Tibial artery (tissue), 4 donors: Measurements from ENCODE around the gene CELF4.

Experiments used
- DNase-seq, 2 donors: peaks; one replicate each; pipeline ENCODE4 v3.0.0-alpha.2; 2019
- H3K27ac ChIP-seq, 2 donors: fragments of 200-600 bp; sonication (generic) in 1 of 2; 1 replicate in 1 of 2; 2 replicates in 1 of 2; pipeline ENCODE4 v1.5.1; 2018 to 2019; ENCODE audit warnings: mild to moderate bottlenecking in 1 of 2
- H3K27me3 ChIP-seq, 2 donors: fragments of 200-600 bp; sonication (generic) in 1 of 2; one replicate each; pipeline versions ENCODE4 v1.5.1 to v1.6.0; 2016 to 2019
- H3K36me3 ChIP-seq, 3 donors: fragments of 200-600 bp; sonication (generic) in 2 of 3; one replicate each; pipeline ENCODE4 v1.5.1; 2016 to 2019; ENCODE audit warnings: mild to moderate bottlenecking in 2 of 3
- H3K4me1 ChIP-seq, 4 donors: fragments of 200-600 bp; sonication (generic) in 2 of 4; 1 replicate in 3 of 4; 2 replicates in 1 of 4; pipeline ENCODE4 v1.5.1; 2016 to 2019
- H3K4me3 ChIP-seq, 2 donors: fragments of 200-600 bp; sonication (generic) in 1 of 2; 1 replicate in 1 of 2; 2 replicates in 1 of 2; pipeline ENCODE4 v1.5.1; 2018 to 2019; ENCODE audit warnings: mild to moderate bottlenecking in 2 of 2
- H3K9me3 ChIP-seq, 3 donors: fragments of 200-600 bp; sonication (generic) in 1 of 3; one replicate each; pipeline ENCODE4 v1.5.1; 2016 to 2019
- intact Hi-C: fragments of 100-400 bp; cut with DNase I; formaldehyde crosslinking; loops from one replicate; pipeline ENCODE4 v1.15.0; 2023; ENCODE audit warnings: low total_unique reads
- TF ChIP-seq, protein P1 (sequence below), 2 experiments: fragments of 200-600 bp in 1 of 2; fragments of 450-650 bp in 1 of 2; IDR thresholded peaks; one replicate each; pipeline ENCODE4 v1.5.1; 2017 to 2019; ENCODE audit warnings: antibody characterized with exemption in 2 of 2, mild to moderate bottlenecking in 1 of 2, moderate library complexity in 1 of 2

CELF4 gene

DNA sequence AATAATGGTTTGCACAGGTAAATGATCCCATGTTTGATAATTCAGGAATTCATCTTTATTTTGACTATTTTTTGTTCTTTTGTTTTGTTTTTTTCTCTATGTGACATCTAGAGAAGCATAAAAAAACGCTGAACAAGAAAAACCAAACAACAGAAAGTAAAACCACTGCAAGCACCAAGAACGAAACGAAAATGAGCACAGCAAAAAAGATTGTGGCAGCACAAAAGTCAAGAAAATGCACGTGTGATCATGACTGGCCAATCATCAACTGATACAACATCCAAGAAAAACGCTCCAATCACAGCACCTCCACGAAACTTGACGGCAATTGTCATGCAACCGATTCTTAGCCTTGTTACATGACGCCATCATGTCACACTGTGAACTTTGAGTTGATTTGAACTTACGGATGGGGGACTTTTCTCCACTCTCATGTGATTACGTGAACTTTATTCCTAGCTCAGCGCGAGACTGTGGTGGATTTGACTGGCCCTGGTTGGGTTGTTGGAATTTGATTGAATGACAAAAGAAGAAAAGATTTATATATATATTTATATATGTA lies 318.7 kb downstream of the CELF4 start:
- peaks cover 0 to 35% of the 10 kb centered on the region in 2 donors for H3K27me3 ChIP-seq
- TF ChIP-seq, protein P1, sequence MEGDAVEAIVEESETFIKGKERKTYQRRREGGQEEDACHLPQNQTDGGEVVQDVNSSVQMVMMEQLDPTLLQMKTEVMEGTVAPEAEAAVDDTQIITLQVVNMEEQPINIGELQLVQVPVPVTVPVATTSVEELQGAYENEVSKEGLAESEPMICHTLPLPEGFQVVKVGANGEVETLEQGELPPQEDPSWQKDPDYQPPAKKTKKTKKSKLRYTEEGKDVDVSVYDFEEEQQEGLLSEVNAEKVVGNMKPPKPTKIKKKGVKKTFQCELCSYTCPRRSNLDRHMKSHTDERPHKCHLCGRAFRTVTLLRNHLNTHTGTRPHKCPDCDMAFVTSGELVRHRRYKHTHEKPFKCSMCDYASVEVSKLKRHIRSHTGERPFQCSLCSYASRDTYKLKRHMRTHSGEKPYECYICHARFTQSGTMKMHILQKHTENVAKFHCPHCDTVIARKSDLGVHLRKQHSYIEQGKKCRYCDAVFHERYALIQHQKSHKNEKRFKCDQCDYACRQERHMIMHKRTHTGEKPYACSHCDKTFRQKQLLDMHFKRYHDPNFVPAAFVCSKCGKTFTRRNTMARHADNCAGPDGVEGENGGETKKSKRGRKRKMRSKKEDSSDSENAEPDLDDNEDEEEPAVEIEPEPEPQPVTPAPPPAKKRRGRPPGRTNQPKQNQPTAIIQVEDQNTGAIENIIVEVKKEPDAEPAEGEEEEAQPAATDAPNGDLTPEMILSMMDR (IDR thresholded peaks at IDR 0.05), result no peak
- no peaks in the 10 kb centered on the region for H3K36me3 ChIP-seq
- H3K27ac ChIP-seq, result no peak overlapping the region
- intact Hi-C loops, result no loop called here
- peaks cover 0 to 4% (median 0%) of the 10 kb centered on the region in 4 donors for H3K4me1 ChIP-seq
- no peak overlapping the region for H3K4me3 ChIP-seq
- no peak for DNase-seq
- H3K9me3 ChIP-seq, result no peaks in the 10 kb centered on the region

DNA sequence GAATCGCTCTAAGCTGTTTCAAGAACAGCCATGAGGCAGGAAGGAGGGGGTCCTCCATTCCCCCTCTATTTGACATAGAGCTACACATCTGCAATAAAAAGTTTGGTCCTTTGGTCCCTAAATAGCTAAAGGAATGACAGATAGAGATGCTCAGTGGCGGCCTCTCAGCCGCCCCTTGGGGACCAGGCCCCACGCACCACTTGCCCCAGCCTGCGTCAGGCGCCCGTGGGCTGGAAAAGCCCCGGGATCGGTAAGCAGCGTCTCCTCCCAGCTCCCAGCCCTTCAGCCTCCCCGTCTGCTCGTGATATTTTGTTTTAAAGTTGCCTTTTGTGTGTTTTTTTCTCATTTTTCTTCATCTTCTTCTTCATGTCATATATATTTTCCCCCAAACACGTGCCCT lies 321.0 kb downstream of the CELF4 start:
- TF ChIP-seq, protein P1 (IDR thresholded peaks at IDR 0.05), result no peak

DNA sequence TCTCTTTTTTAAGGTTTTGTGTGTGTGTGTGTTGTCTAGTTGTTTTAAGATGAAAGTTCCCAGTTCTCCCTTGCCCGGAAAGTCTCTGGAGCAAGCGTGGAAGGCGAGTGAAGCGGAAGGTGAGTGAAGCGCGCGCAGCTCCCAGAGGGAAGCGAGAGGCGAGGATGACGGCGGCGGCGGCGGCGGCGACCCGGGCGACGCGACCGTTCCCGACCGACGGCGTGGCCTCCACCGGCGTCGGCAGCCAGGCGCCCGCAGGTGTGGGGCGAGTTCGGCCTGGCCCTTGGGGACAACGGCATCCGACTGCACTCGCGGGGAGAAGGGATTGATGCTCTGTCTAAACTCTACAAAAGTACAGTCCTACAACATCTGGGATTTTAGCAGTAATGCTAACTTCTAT lies 321.9 kb downstream of the CELF4 start:
- Histone ChIP-seq H3K4me3 (no peak overlapping the region), H3K36me3 (no peaks in the 10 kb centered on the region), H3K4me1 (peaks cover 0 to 4% (median 0%) of the 10 kb centered on the region in 4 donors), H3K9me3 (no peaks in the 10 kb centered on the region), H3K27ac (no peak overlapping the region), H3K27me3 (peaks cover 0 to 8% of the 10 kb centered on the region in 2 donors)
- no peak for DNase-seq
- TF ChIP-seq, protein P1 (IDR thresholded peaks at IDR 0.05), result no peak
- intact Hi-C loops, result no loop called here

More for the DNA sequence above, 321.0 kb downstream of the CELF4 start:
- Histone ChIP-seq H3K4me3 (no peak overlapping the region), H3K36me3 (no peaks in the 10 kb centered on the region), H3K4me1 (peaks cover 0 to 4% (median 0%) of the 10 kb centered on the region in 4 donors), H3K9me3 (no peaks in the 10 kb centered on the region), H3K27me3 (peaks cover 0 to 15% of the 10 kb centered on the region in 2 donors), H3K27ac (no peak overlapping the region)
- intact Hi-C loops, result no loop called here
- DNase-seq, result no peak

DNA sequence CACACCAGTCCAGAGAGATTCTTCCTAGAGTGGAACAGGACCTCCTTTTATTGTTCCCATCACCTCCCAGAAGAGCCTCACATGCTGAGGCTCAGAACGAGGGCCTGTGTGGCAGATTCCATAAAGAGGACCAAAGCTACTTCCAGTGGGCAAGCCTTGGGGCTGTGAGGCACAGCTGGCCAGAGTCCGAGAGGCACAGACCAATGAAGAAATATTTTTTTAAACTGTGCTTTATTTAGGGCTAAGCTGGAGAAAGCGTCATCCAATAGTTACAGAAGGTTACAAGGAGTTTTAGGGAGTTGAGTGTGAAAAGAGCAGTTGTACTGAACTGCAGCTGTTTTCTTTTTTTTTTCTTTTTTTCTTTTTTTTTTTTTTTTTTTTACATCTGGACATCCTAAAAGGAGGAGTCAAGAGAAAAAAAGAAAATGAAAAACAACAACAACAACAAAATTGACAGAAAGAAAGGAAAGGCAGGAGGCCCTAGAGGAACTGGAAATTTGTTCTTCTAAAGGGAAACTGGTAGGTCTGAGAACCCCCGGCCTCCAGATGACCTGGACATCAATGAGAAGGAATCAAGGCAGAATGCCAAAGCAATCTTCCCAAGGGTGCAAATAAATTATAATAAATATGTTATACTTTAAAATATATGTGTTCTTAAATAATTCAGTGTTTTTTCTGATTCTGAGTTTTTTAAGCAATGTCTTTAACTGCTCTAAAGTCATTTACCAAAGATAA lies 322.6 kb downstream of the CELF4 start:
- intact Hi-C loops, result no loop called here
- Histone ChIP-seq H3K27ac (no peak overlapping the region), H3K4me3 (no peak overlapping the region), H3K27me3 (peaks cover 0 to 8% of the 10 kb centered on the region in 2 donors), H3K4me1 (peaks cover 0 to 4% (median 0%) of the 10 kb centered on the region in 4 donors), H3K9me3 (no peaks in the 10 kb centered on the region), H3K36me3 (no peaks in the 10 kb centered on the region)
- DNase-seq, result no peak
- TF ChIP-seq, protein P1 (IDR thresholded peaks at IDR 0.05), result no peak

DNA sequence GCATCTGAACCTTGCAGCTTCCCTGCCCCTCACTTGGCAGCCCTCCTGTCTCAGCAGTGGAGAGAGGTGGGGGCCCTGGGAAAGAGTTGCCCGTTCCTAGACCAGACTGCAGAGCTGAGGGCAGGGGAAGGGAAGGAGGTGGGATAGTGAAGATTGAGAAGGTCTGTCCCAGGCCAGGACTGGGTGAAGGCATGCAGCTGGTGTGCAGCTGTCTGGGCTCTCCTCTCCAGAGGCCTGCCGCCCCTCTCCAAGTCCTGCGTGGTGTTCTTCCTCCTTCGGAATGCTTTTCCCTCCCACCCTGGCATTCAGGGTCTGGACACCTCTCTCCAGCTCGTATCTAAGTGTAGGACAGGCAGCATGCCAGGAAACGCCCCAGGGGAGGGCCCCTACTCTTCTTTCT lies 323.5 kb downstream of the CELF4 start:
- Histone ChIP-seq H3K27me3 (peaks cover 0 to 6% of the 10 kb centered on the region in 2 donors), H3K4me1 (peaks cover 0 to 4% (median 0%) of the 10 kb centered on the region in 4 donors), H3K9me3 (no peaks in the 10 kb centered on the region), H3K36me3 (no peaks in the 10 kb centered on the region), H3K27ac (no peak overlapping the region), H3K4me3 (no peak overlapping the region)
- TF ChIP-seq, protein P1 (IDR thresholded peaks at IDR 0.05), result no peak
- no peak for DNase-seq
- intact Hi-C loops, result no loop called here
